Measurements from ENCODE around the gene AKAP13.

DNA sequence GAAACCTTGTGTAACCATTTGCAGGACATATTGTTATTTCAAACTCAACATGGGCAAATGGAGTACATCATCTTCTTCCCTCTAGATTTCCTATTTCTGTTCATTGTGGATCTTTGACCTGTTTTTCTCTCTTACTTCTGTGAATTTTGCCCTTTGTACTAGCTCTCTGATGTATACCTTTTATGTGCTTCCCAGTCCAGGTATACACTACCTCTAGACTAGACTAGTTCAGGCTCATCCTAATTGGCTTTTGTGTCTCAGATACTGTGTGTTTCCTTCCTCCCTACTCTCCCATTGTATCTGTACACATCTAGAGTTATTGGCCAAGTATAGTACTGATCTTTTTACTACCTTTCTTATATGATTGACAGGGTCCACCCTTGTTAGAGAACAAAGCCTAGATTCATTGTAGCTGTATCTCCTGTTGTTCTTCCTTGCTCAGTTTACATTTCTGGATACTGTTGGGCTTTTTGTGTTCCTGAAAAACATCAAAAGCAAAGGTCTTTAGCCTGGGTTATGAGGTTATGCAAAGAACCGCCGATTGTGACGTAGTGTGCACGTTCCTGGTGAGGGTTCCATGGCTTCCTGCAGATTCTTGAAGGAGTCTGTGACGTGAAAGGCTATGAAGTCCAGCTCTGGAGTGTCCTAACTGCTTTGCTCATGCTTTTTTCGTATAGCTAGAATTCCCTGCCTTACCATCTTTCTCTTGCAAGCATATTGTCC, 247.0 kb downstream of the AKAP13 start:
- TF ChIP-seq HDAC6 (IDR thresholded peaks at IDR 0.05; ENCODE audit: low read depth, low read length) = no peak
- TF ChIP-seq TBP (IDR thresholded peaks at IDR 0.05; ENCODE audit: low read depth, low read length) = no peak
- no peak for TF ChIP-seq TEAD4 (IDR thresholded peaks at IDR 0.05; ENCODE audit: low read depth, low read length)
- TF ChIP-seq CTCF (IDR thresholded peaks at IDR 0.05; ENCODE audit: control extremely low read depth in 1 of 3, insufficient read depth in 1 of 3, low read depth in 1 of 3, low read length in 3 of 3) = no peak
- no peak for TF ChIP-seq SIN3A (conservative IDR thresholded peaks at IDR 0.05 in 1 of 2, IDR thresholded peaks at IDR 0.05 in 1 of 2; ENCODE audit: low read depth in 1 of 2, low read length in 2 of 2)
- no peak for TF ChIP-seq CEBPB (IDR thresholded peaks at IDR 0.05; ENCODE audit: low read depth, low read length)
- TF ChIP-seq POLR2A (IDR thresholded peaks at IDR 0.05; ENCODE audit: control extremely low read depth in 1 of 2, low read depth in 2 of 2, low read length in 2 of 2) = no peak
- no peak for TF ChIP-seq GABPA (IDR thresholded peaks at IDR 0.05; ENCODE audit: borderline replicate concordance, insufficient read depth, low read length)
- no peak for TF ChIP-seq EP300 (IDR thresholded peaks at IDR 0.05; ENCODE audit: borderline replicate concordance in 1 of 2, low read depth in 2 of 2, low read length in 2 of 2)
- no peak for TF ChIP-seq RAD21 (IDR thresholded peaks at IDR 0.05 in 1 of 2, conservative IDR thresholded peaks at IDR 0.05 in 1 of 2; ENCODE audit: low read depth in 2 of 2, low read length in 2 of 2)

Data from H1 (cell line).